ENCODE measurements around the gene ACSL5.
"Not testable (repeated sequence)": the region's sequence is repeated elsewhere in the genome, so short reads cannot be mapped to it uniquely, and the experiment has no call there.

Gene ACSL5

GRCh38 chr10:112461029-112461887 lies 87.3 kb downstream of the ACSL5 start:
- Histone ChIP-seq H2AFZ (ENCODE audit: low read length, unreplicated experiment) (no peak overlapping the region), H3K36me3 (ENCODE audit: insufficient read depth, low read length) (peaks cover 25% of the 10 kb centered on the region), H3K27ac (ENCODE audit: low read depth, low read length) (peak overlapping the region; percentile 78), H3K27me3 (ENCODE audit: insufficient read depth, low read length) (no peaks in the 10 kb centered on the region), H3K4me3 (ENCODE audit: low read depth, low read length) (no peak overlapping the region), H3K4me1 (ENCODE audit: control insufficient read depth, insufficient read depth, low read length, unreplicated experiment) (peaks cover 3% of the 10 kb centered on the region), H3K79me2 (ENCODE audit: control insufficient read depth, insufficient read depth, low read length, unreplicated experiment) (peaks cover 8% of the 10 kb centered on the region)

GRCh38 chr10:112464074-112464473 lies 90.2 kb downstream of the ACSL5 start:
- not testable (repeated sequence) for H3K27ac ChIP-seq (ENCODE audit: low read depth, low read length); H3K27me3 ChIP-seq (ENCODE audit: insufficient read depth, low read length); H3K4me3 ChIP-seq (ENCODE audit: low read depth, low read length); H3K4me1 ChIP-seq (ENCODE audit: control insufficient read depth, insufficient read depth, low read length, unreplicated experiment); H3K79me2 ChIP-seq (ENCODE audit: control insufficient read depth, insufficient read depth, low read length, unreplicated experiment); H2AFZ ChIP-seq (ENCODE audit: low read length, unreplicated experiment)
- peaks cover 25% of the 10 kb centered on the region for H3K36me3 ChIP-seq (ENCODE audit: insufficient read depth, low read length)

- Histone ChIP-seq H3K4me3 (ENCODE audit: low read depth, low read length) (no peak overlapping the region), H3K27me3 (ENCODE audit: insufficient read depth, low read length) (no peaks in the 10 kb centered on the region), H3K79me2 (ENCODE audit: control insufficient read depth, insufficient read depth, low read length, unreplicated experiment) (no peaks in the 10 kb centered on the region), H3K4me1 (ENCODE audit: control insufficient read depth, insufficient read depth, low read length, unreplicated experiment) (no peaks in the 10 kb centered on the region), H2AFZ (ENCODE audit: low read length, unreplicated experiment) (no peak overlapping the region), H3K27ac (ENCODE audit: low read depth, low read length) (no peak overlapping the region), H3K36me3 (ENCODE audit: insufficient read depth, low read length) (peaks cover 25% of the 10 kb centered on the region)
Observed at GRCh38 chr10:112465299-112465883, 91.5 kb downstream of the ACSL5 start.

DNA sequence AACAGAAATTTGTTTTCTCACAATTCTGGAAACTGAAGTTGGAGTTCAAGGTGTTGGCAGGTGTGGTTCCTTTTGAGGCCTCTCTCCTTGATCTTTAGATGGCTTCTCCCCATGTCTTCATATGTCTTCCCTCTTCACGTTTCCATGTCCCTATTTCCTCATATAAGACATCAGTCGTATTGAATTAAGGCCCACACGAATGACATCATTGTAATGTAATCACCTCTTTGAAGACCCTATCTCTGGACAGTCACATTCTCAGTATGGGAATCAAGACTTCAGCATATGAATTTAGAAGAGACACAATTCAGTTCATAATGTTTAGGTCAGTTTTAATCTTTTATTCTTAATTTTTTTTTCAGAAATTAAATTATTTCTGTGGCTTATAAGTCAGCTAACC lies 92.9 kb downstream of the ACSL5 start:
- Histone ChIP-seq H3K27me3 (ENCODE audit: insufficient read depth, low read length) (no peaks in the 10 kb centered on the region), H3K4me1 (ENCODE audit: control insufficient read depth, insufficient read depth, low read length, unreplicated experiment) (no peaks in the 10 kb centered on the region), H2AFZ (ENCODE audit: low read length, unreplicated experiment) (no peak overlapping the region), H3K4me3 (ENCODE audit: low read depth, low read length) (no peak overlapping the region), H3K36me3 (ENCODE audit: insufficient read depth, low read length) (peaks cover 19% of the 10 kb centered on the region), H3K79me2 (ENCODE audit: control insufficient read depth, insufficient read depth, low read length, unreplicated experiment) (no peaks in the 10 kb centered on the region), H3K27ac (ENCODE audit: low read depth, low read length) (no peak overlapping the region)

DNA sequence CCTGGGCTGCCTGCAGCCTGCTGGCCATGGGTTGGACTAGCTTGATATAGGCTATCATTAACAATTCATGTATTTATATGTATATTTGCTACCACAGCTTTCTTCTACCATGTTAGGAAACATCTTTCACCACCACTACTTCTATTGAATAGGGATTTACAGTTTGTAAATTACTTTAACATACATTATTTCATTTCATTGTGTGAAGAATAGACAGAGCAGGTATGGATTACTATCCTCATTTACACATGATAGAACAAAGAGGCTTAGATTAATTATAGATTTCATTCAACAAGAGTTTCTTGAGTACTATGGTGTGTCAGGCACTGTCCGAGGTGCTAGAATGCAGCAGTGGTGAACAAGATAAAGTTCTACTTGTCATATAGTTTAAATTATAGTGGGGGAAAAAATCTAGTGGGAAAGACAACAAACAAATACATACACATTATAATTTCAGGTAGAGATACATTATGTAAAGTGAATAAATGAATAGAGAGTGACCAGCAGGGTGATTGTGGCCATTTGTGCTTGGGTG lies 93.7 kb downstream of the ACSL5 start:
- Histone ChIP-seq H3K79me2 (ENCODE audit: control insufficient read depth, insufficient read depth, low read length, unreplicated experiment) (no peaks in the 10 kb centered on the region), H3K4me3 (ENCODE audit: low read depth, low read length) (no peak overlapping the region), H3K27me3 (ENCODE audit: insufficient read depth, low read length) (no peaks in the 10 kb centered on the region), H3K27ac (ENCODE audit: low read depth, low read length) (no peak overlapping the region), H3K4me1 (ENCODE audit: control insufficient read depth, insufficient read depth, low read length, unreplicated experiment) (no peaks in the 10 kb centered on the region), H3K36me3 (ENCODE audit: insufficient read depth, low read length) (peaks cover 19% of the 10 kb centered on the region), H2AFZ (ENCODE audit: low read length, unreplicated experiment) (no peak overlapping the region)

DNA sequence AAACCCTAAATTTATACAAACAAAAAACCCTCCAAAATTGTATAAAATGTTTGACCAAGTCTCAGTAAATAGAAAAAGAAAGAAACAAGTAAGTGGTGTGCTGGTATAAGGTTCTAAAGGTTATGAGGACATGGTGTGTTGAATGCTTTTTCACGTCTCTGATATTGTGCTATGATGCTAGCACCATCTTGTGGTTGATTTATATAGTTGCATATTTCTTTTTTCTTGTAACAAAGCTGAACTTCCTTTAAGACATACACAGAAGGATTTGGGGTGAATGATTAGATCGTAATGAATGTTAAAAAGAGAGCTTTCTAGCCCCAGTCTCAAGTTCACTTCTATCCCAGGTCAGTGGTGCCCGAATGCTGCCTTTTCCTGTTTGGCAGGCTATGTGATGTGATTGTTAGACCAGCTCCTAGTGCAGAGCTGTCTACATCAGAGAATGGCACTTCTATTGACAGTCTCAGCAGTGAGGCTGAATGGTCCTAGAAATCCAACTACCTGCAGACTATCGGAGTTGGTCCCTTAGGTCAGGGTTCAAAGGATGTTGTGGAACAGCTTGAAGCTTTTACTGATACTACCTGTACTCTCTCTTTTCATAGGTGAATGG lies 98.1 kb downstream of the ACSL5 start:
- H3K4me1 ChIP-seq (ENCODE audit: control insufficient read depth, insufficient read depth, low read length, unreplicated experiment) = no peaks in the 10 kb centered on the region
- no peaks in the 10 kb centered on the region for H3K27me3 ChIP-seq (ENCODE audit: insufficient read depth, low read length)
- H2AFZ ChIP-seq (ENCODE audit: low read length, unreplicated experiment) = no peak overlapping the region
- H3K36me3 ChIP-seq (ENCODE audit: insufficient read depth, low read length) = no peaks in the 10 kb centered on the region
- no peaks in the 10 kb centered on the region for H3K79me2 ChIP-seq (ENCODE audit: control insufficient read depth, insufficient read depth, low read length, unreplicated experiment)
- no peak overlapping the region for H3K27ac ChIP-seq (ENCODE audit: low read depth, low read length)
- H3K4me3 ChIP-seq (ENCODE audit: low read depth, low read length) = no peak overlapping the region

DNA sequence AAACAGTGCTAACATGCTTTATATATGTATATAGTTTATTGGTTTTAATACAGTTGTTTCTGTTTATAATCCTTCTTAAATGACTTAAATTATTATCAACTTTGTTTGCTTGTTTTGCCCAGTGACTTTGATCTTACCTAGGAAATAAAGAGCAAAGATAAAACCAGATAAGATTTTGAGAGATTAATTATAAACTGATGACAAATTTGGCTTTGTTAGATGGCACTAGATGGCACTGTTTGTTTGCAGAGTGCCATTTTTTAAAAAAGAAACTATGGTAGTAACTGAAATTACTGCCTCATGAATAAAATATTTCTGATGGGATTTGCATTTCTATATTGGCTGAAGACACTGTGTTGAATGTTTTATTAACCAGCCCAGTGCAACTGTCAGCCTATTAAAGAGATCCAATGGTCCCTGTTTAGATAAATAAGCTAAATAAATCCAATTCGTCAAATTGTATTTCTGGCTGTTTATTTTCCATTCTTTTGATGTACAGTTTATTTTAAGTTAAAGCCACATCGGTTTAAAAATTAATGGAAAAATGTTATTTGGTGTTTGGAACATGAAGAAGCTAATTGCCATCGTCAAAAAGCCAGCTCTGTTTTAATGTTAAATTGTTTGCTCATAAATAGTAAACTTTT lies 101.8 kb downstream of the ACSL5 start:
- no peak overlapping the region for H3K4me3 ChIP-seq (ENCODE audit: low read depth, low read length)
- no peaks in the 10 kb centered on the region for H3K27me3 ChIP-seq (ENCODE audit: insufficient read depth, low read length)
- no peaks in the 10 kb centered on the region for H3K4me1 ChIP-seq (ENCODE audit: control insufficient read depth, insufficient read depth, low read length, unreplicated experiment)
- H3K79me2 ChIP-seq (ENCODE audit: control insufficient read depth, insufficient read depth, low read length, unreplicated experiment) = no peaks in the 10 kb centered on the region
- H3K36me3 ChIP-seq (ENCODE audit: insufficient read depth, low read length) = no peaks in the 10 kb centered on the region
- no peak overlapping the region for H2AFZ ChIP-seq (ENCODE audit: low read length, unreplicated experiment)
- no peak overlapping the region for H3K27ac ChIP-seq (ENCODE audit: low read depth, low read length)

Data from ACC112 (cell line).